ENCODE results near the gene FGF9.

Gene FGF9

DNA sequence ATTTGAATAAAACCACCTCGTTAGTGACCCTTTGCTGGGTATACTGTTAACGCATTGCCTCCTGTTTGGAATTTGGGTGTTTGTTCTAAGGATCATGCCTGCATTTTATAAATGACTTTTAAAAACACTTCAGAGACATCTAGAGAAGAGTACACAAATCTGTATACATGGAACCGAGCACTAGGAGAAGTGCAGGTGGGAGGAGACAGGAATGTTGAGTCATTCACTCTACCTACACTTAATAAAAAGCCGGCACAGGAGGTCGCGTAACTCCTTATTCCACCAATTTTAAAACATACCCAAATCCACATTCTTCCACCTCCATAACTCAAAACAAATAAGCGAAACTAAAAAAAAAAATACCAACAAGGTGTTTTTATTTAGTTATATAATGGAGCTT, 48.6 kb downstream of the FGF9 start:
- no peak for DNase-seq

DNA sequence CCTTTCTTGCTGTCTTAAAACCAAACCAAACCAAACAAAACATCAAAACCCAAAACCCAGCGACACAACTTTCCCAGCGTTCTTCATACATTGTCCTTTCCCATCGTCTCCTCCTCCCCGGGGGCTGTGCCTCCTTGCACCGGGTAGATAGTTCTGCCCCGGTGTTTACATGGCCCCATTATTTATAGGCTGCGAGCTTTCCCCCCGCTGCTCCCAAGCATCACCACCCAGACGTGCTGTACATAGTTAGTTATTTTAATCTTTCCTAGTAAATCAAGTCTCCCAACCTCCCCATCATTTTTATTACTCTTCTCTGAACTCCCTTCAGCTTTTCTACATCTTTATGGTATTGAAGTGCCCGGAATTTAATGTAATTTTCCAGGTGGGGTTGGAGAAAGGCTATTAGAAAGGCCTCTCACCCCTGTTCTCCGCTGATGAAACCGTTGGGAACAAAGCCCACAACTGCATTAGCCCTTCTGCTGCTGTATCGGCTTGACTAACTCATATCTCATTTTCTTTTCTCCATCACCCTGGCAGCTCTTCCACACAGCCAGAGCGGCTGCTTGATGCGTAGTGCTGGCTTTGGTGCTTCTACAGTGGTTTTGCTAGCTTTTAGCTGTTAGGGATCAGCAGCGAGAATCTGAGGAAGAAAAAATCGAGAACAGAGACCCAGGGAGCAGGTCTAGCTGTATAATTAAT, 53.1 kb downstream of the FGF9 start:
- DNase-seq = no peak

DNA sequence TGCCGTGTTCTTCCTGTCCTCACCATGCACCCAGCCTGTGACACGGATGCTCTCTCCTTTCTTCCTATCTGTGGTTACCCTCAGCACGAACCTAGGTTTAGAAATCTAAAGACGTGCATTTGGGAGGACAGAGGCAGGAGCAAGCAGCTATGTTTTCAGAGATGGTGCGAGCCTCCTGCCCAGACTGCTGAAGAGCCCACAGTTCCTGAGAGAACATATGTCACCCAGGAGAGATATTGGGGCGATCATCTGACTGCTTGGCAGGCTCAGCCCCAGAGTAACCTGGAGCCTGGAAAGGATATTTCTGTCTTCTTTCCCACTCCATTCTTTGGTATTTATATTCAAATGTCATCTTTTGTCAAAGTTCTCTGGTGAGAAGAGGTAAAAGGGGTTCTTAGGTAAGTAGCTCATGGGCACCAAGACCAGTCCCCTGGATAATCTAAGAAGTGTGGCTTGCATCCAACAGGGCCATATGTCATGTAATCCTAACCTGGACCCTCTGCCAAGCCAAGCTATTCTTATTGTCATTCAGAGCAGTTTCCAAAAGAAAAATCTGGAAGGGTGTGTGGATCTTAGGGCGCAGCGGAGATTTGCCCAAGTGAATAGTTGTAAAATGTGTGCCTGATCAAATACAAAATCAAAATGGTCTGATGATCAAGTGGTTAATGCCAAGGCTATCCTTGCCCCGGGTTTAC, 59.5 kb downstream of the FGF9 start:
- DNase-seq = no peak

DNA sequence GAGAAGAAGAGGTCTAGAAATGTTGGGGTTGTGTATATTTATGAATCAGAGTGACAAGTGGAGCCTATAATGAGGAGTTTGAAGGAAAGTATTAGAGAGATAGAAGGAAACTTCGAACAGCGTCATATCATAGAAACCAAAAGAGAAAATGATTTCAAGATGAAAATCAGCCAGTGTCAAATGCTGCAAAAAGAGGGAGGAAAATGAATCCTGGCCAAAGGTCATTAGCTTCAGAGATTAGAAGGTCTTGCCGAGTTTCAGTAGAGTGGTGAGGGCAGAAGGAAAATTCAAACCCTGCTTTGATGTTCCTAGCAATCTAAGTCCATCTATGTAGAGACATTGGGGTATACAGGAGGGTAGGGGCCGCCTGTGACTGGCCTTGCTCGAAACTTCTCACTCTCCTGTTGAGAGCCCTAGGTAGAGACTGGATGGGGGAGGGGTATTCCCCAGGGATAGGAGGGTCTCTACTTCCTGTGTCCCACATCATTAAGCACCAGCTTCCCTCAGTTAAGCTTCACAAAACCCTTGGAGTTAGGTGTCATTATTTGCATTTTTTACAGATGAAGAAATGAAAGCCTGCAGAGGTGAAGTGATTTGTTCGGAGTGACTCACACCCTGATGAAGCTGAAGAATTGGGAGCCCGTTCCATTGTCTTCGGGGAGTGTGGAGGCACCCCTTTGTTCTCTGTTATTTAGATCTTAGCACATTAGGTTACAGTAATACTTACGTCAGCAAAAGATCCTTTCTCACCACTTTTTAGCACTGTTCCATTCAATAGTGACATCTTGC, 62.8 kb downstream of the FGF9 start:
- no peak for DNase-seq

DNA sequence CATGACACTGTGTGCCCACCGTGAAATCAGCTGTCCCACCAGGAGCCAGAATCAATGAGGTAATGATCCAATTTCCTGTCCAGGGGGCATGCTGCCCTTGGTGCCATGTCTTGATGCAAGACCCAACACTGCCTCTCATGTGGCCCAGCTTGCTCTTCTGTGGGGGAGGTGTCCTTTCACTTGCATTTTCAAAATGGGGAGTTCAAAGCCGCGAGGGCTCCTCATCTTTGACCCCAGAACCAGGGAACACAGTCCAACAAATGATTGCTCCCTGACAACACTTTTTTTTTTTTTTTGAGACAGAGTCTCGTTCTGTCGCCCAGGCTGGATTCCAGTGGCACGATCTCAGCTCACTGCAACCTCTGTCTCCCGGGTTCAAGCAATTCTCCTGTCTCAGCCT, 64.1 kb downstream of the FGF9 start:
- no peak for DNase-seq

DNA sequence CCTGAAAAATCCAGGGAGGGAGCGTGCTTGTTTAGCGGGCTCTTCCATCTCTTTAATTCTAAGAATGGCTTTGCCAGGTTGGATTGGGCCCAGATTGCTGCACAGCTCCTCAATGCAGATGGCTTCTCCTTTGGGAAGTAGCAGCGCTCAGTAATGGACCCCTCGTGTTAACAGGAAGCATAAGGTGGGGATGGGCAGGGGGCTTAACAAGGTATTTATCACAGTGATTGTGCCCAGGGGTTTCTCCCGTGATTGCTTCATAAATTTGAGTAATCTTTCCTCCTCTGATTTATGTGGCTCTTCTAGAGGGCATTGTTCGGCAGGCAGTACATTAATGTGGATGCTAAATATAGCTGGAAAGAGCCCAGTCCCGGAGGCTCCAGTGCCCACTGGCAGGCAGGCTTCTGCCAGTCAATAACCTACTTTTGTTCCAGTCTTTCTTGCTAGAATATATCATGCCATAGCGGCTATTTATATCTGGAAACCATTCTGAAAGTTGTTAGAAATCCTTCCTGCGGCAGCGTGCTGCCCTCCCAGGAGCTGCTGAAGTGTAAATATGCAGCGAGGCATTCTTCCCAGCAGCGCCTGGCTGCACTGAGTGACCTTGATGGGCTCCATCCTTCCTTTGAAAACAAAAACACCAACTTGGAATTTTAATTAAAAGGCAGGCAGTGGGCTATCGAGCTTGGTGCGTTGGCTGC, 65.0 kb downstream of the FGF9 start:
- no peak for DNase-seq

DNA sequence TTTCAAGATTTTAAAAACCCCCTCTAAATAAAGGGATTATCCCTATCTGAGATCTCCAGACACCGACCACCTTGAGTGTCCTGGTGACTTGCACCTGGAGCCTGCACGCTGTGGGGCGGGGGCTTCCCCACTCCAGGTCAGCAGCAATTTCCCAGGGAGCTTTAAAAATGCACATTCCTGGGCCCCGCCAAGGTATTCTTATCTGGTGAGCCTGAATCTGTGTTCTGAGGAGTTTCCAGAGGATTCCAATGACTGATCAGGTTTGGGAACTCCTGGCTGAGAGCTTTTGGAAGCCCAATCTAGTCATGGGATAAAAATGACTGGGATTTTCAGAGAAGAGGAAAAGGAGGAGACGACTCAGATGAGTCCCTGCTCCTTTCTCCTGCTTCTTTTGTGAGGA, 66.1 kb downstream of the FGF9 start:
- DNase-seq = no peak

DNA sequence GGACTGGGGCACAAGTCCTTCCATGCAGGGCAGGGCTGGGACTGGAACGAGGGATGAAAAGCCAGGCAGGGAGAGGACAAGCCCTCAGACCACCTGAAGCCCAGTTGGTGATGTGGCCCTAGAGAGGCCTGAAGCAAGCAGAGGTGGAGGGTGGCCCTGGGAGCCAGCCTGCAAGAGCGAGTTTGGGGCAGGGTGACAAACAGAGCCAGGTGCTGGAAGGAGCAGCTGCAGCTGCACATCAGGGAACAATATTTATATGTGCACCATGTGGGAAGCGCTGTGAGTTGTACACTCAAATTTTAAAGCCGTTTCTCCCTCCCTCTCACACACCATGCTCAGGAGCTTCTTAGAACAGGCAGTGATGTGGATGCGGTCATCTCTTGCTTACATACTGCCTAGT, 67.8 kb downstream of the FGF9 start:
- DNase-seq = no peak

DNA sequence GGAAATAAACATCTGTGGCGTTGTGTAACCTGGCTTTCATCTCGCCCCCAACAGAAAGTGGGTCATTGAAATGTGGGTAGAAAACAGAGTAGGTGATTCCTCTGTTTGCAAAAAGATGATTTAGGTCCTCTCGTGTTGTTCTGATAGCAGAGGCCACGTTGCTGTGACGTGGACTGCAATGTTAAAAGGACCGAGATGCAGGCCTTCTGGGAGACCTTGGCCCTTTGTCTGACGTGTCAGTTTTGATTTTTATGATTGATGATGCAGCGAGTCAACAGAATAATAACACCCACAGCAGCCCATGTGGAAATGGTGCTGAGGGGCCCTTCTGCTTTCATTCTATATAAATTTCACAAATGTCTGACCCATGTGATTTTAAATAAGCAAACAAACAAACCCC, 68.9 kb downstream of the FGF9 start:
- no peak for DNase-seq

DNA sequence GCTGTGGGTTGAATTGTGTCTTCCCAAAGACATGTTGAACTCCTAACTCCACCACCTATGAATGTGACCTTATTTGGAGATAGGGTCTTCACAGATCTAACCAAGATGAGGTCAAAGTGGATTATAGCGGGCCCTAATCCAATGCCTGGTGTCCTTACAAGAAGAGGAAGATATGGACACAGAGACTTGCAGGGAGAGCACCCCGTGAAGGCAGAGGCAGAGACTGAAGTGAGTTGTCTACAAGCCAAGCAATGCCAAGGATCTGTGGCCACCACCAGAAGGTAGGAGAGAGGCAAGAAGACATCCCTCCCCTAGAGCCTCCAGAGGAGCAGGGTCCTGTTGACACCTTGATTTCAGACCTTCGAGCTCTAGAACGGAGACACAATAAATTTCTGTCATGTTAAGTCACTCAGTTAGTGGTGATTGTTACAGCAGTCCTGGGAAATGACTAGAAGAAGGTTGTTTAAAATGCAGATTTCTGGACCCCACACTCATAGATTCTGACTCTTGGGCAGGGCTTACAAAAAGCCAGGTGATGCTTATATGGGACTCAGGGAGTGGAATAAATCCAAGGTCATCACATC, 70.6 kb downstream of the FGF9 start:
- DNase-seq = no peak

DNA sequence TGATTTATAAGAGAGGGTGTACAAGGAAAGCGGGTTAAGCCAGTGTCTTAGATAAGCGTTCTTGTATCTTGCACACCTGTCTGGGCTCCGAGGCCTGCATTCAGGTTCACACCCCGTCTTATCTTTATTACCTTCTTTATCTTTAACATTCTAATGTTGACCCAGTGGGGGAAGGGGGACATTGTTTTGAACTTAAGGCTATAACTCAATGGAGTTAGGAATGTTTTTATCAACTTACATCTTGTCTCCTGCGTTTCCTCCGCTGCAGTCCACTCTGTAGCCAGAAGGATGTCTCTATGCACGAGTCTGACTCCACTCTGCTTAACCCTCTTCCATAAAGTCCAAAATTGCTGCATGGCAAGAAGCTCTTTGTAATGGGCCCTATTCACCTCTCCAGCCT, 71.2 kb downstream of the FGF9 start:
- DNase-seq = no peak

DNA sequence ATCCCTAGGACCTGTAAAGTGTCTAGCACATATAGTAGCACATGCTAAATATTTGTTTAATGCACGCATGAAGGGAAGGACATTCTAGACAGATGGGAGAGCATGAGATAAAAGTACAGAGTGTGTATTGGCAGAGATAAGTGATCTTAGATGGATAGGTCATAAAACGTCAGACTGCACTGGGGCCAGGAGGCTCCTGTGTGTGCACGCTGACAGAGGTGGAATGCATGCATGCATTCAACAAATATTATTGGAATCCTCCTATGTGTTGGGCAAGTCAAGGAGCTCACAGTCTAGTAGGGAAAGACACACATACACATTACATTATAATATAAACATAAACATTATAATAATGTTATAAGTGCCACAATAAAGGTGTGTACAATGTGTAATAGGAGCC, 73.3 kb downstream of the FGF9 start:
- DNase-seq = no peak

DNA sequence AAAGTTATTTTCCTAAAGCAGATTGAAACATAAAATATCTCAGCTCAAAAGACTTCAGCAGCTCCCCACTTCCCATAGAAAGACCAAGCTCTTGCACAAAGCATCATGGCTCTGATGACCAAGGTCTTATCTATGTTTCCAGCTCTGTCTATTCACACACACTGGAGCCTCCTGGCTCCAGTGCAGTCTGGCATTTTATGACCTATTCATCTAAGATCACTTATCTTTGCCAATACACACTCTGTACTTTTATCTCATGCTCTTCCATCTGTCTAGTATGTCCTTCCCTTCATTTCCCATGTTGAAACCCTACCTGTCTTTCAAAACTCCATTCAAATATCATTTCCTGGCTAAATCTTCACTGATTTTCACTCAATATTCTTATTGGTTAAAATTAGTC, 74.4 kb downstream of the FGF9 start:
- no peak for DNase-seq

DNA sequence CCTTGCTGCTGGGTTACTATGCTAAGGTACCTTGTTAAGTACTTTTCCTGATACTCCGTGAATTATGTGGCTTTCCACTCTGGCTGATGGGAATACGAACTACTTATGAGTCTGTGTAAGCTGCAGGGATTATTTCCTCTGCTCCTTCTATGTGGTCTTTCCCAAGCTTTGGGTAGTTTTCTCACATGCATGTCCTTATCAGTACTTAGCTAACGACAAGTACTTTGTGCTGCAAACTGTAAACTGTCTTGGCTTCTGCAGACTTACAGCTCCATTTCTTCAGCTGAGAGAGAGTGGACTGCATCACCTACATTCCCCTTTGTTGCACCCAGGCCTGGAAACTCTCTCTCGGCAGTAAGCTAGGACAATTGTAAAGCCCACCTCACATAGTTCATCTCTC, 76.6 kb downstream of the FGF9 start:
- DNase-seq = no peak

DNA sequence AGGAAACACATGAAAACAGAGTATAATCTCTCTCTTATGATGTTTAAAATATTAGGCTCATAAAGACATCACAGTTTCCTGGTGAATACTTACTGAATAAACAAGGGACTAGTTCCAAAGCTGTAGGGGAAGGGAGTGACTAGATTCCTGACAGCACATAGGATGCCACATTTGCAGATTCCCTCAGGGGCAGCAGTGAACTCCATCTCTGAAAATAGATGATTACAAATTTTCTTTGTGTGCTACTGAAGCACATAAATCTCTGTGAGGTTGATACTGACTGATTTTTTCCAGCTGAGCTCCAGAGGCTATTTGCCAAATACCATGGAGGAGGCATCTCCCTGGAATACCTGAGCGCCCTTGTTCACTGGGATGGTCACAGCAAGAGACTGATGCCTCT, 77.3 kb downstream of the FGF9 start:
- no peak for DNase-seq

DNA sequence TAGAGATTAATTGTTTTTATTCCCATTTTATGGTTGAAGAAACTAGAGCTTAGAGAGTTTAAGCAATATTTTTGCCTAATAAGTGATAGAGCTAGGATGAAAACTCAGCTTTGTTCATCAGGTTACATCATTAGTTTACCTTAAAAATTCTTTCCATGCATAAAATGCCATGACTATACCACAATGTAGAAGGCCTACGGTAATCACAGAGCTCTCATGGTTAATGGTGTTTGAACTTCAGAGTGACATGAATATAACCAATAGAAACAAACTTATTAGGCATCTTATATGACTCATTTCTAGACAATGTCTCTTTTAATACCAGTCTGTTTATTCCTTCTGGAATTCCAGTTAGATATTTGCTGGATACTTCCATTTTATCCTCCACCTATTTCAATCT, 78.5 kb downstream of the FGF9 start:
- no peak for DNase-seq

DNA sequence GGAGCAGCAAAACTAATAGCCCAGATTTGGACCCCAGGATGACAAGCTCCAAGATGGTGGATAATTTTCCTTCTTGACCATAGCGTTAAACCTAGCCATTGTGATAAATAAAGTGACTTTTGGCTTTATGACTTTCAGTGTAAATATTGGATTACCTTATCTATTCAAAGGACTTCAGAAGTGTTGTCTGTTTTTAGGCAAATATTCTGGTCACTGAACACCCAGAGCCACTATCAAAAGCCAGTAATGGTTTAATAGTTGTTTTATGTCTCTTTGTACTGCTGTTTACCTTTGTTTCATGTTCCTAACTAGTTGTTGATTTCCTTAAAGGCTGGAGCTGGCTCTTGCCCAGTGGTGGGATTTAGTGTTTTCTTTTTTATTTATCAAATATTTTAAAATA, 81.6 kb downstream of the FGF9 start:
- DNase-seq = no peak

DNA sequence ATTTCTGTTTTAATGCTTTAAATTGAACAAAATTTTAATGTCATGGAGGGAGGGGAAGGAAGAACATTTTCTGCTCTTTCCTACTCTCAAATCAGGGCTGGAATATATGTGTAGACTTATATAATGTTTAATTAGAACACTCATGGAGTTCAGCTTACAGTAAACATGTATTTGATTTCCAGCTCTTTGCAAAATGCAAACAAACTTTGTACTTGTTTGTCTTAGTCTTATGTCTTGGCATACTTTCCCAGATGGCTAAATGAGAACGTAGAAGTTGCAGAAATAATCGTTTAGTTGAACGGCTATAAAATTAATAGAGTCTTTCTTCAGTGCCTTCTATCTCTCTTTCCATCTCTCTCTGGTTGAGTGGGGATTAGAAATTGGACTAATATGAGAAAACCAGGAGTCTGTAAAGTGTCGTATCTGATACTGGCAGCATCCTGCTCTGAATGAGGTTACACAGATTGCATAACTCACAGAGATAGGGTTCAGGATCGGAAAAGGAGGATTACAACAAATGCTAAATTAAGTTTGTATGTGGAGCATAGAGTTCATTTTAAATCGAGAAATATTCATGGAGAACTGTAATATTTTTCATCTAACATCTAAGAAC, 82.3 kb downstream of the FGF9 start:
- DNase-seq = no peak
